Stimulated activated CD4-positive, alpha-beta T cell treated with anti-CD3 and anti-CD28 coated beads, Interleukin-4, amount 100 ng/mL, for 48 hours (primary cell): ENCODE data around the gene CLCA4.

ENCODE experiments used
- DNase-seq, 2 donors: peaks; one replicate each; pipeline ENCODE4 v3.0.0-alpha.2; 2020; ENCODE audit warnings: low read depth in 2 of 2

CLCA4 gene

DNA sequence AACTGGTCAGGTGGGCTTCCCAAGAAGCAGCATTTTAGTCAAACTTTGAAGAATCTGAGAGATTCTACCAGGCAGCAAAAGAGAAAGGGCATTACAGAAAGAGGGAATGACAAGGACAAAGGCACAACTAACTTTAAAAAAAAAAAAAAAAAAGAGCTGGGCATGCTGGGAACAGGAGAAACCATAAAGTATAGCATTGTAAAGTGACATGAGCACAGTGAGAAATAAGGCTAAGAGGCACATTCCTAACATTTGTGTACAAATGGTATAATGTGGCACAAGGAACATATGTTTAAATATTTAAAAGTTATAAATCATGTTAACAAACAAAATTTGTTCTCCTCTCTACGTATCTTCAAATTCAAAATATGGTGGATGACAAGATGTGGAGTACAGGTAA lies 69.6 kb downstream of the CLCA4 start:
- no peak for DNase-seq

DNA sequence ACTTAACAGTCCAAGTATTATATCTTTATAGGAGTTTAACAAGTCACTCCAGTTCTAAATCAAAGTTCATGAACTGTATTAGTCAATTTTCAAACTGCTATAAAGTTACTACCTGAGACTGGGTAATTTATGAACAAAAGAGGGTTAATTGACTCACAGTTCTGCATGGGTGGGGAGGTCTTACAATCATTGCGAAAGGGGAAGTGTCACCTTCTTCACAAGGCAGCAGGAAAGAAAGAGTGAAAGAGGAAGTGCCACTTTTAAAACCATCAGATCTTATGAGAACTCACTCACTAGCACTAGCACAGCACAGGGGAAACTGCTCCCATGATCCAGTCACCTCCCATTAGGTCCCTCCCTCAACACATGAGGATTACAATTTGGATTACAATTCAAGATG lies 70.0 kb downstream of the CLCA4 start:
- no peak for DNase-seq

DNA sequence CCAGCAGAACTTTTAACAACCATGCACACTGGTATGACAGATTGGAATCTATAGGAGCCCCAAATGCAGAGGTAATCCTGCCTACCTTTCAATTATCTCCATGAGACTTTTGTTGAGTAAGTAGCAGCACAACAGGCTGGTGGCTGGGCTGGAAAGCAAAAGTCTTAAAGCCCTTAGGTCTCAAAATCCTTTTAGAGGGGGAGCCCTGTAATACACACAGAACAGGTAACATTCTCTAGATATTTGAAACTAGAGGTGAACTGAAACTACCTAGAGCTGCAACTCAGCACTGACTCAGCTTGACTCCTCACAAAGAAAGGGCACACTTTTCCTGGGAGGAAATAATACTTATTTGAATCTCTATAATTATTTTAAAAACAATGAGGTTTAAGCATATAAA lies 71.5 kb downstream of the CLCA4 start:
- no peak for DNase-seq

DNA sequence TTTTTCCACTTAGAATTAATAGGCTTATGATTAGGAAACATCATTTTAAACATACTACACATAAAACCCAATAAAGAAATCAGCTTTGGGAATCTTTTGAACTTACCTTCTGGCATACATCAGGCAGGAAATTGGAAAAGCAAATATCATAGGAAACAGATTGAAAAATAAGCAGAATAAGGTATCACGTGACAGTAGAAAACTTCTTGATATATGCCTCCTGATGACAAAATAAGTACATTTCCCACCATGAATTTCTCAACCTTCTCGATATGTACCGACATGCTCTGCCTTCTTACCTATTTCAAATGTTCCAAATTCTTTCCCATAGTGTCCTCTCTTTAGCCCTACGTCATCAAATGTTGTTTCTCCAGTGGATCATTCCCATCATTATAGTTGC lies 72.4 kb downstream of the CLCA4 start:
- no peak for DNase-seq

DNA sequence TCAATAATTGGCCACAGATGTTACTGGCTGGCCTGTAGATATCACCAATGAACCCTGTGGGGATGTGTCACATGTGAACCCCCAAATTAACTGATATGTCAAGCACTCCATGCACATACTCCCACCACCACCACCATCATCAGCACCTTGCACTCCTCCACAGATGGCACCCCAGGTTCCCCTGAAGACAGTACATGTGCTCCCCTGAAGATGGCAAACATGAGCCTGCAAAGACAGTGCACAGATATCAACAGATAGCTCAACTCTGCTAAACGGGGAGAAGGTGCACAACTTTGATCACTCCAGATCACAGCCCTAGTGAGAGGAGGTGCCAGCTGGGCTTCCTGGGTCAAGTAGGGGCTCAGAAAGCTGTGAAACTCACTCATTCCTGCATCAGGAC lies 74.4 kb downstream of the CLCA4 start:
- no peak for DNase-seq
